Pancreas (tissue), 10 donors: ENCODE data around the gene MED31. TPM values are rescaled to one million over a fixed set of nuclear protein-coding genes. Genes with fewer than 3 reads are reported as not detected.
"Not testable (repeated sequence)": the region's sequence is repeated elsewhere in the genome, so short reads cannot be mapped to it uniquely, and the experiment has no call there.

ENCODE experiments used
- ATAC-seq, 4 donors: fragments of 200-7000 bp; cut with Tn5 transposase; one replicate each; pipeline versions ENCODE4 v1.8.0 to v1.9.1; 2020; ENCODE audit warnings: mild to moderate bottlenecking in 4 of 4, moderate library complexity in 4 of 4
- DNase-seq, 6 donors: peaks; one replicate each; pipeline ENCODE4 v3.0.0-alpha.2; 2020
- FAIRE-seq: peaks from 2 replicates; lab custom pipeline; 2012; peaks lifted over from hg19 to GRCh38; lab: Jason Lieb, UNC
- H3K27ac ChIP-seq, 4 donors: fragments of 200-600 bp; sonication (generic); 1 replicate in 3 of 4; 2 replicates in 1 of 4; pipeline versions ENCODE4 v1.5.0 to v1.8.0; 2020
- H3K27me3 ChIP-seq, 4 donors: fragments of 200-600 bp; one replicate each; pipeline ENCODE4 v1.8.0; 2021
- H3K36me3 ChIP-seq, 3 donors: fragments of 200-600 bp; sonication (generic) in 1 of 3; one replicate each; pipeline versions ENCODE4 v1.5.0 to v1.8.0; 2020 to 2021
- H3K4me1 ChIP-seq, 3 donors: fragments of 200-600 bp; one replicate each; pipeline ENCODE4 v1.8.0; 2021
- H3K4me3 ChIP-seq, 4 donors: fragments of 200-600 bp; sonication (generic) in 2 of 4; one replicate each; pipeline versions ENCODE4 v1.5.0 to v1.8.0; 2020 to 2021
- H3K9me3 ChIP-seq, 4 donors: fragments of 200-600 bp; one replicate each; pipeline ENCODE4 v1.8.0; 2021
- WGBS, 2 donors: extraction: QIAGEN DNeasy Blood & Tissue Kit; methylation state at CpG; one replicate each; pipeline ENCODE4 v1.1.7; 2013; 5-methylcytosine and 5-hydroxymethylcytosine counted together
- intact Hi-C, 3 donors: fragments of 100-400 bp; cut with DNase I; formaldehyde crosslinking; loops; one replicate each; pipeline versions ENCODE4 v1.11.1 to v1.14.2; 2022
- polyA plus RNA-seq, 2 donors: library from polyadenylated mRNA; stranded (reverse); fragments of 200-250 nt; gene quantifications; one replicate each; pipeline ENCODE4 v1.2.3, GENCODE V29; 2013
- total RNA-seq, 6 donors: library from RNA; stranded (reverse); fragmentation: NEBNext Ultra II Directional in 4 of 6; extraction: Animal tissue kit (Norgen Biotek cat#: 25700) in 4 of 6; gene quantifications; one replicate each; pipeline versions ENCODE4 v1.2.1 to v1.2.4, GENCODE V29; 2021 to 2023
- TF ChIP-seq, protein P1 (sequence below), 4 donors: fragments of 200-600 bp; sonication (generic) in 3 of 4; IDR thresholded peaks; one replicate each; pipeline versions ENCODE4 v1.5.0 to v1.8.0; 2021; ENCODE audit warnings: antibody characterized with exemption in 4 of 4
- donor health status: healthy with polysubstance abuse.
- donor health status: DM: no; HTN: no; CAD: no; lungs with moderate emphysema.
- donor health status: DM: no; HTN: no; CAD: no.
- donor health status: control.
- donor health status: control.
- donor health status: Bipolar disorder and iron deficiency.
- donor health status: DM: yes; HTN: yes; CAD: no.
- donor health status: DM: no; HTN: no; CAD: no.
- donor health status: DM: no; HTN: no; CAD: no.
- donor health status: DM: yes; HTN: yes; CAD: no.

MED31 gene
- total and polyA plus RNA-seq, 8 donors = 2.2 to 14.5 (median 6.4) TPM

DNA sequence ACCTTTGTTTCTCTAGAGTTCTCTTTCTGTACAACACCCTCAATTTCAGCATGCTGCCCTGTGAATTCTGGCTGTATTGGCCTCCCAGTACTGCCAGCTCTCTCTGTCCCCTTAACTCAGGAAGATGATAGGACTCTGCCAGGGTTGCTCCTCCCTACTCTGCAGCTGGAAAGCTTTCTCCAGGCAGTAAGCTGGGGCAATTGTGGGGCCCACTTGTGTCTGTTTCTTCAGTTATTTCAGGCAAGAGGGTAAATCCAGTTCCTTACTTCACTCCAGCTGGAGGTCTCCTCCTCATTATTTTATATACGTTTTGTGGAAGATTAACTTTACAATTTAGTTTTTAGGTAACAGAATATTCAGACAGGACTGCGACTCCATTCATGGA, 10.1 kb upstream of the MED31 start:
- no peak for ATAC-seq
- peaks cover 0 to 4% (median 0%) of the 10 kb centered on the region in 3 donors for H3K4me1 ChIP-seq
- H3K36me3 ChIP-seq = no peaks in the 10 kb centered on the region
- 68 to 75% methylated on average over 2 of the region's 2 CpGs for WGBS, 2 donors
- no peaks in the 10 kb centered on the region for H3K9me3 ChIP-seq
- no peaks in the 10 kb centered on the region for H3K27me3 ChIP-seq
- TF ChIP-seq, protein P1, sequence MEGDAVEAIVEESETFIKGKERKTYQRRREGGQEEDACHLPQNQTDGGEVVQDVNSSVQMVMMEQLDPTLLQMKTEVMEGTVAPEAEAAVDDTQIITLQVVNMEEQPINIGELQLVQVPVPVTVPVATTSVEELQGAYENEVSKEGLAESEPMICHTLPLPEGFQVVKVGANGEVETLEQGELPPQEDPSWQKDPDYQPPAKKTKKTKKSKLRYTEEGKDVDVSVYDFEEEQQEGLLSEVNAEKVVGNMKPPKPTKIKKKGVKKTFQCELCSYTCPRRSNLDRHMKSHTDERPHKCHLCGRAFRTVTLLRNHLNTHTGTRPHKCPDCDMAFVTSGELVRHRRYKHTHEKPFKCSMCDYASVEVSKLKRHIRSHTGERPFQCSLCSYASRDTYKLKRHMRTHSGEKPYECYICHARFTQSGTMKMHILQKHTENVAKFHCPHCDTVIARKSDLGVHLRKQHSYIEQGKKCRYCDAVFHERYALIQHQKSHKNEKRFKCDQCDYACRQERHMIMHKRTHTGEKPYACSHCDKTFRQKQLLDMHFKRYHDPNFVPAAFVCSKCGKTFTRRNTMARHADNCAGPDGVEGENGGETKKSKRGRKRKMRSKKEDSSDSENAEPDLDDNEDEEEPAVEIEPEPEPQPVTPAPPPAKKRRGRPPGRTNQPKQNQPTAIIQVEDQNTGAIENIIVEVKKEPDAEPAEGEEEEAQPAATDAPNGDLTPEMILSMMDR (IDR thresholded peaks at IDR 0.05) = no peak
- no peak for FAIRE-seq
- DNase-seq = no peak
- H3K4me3 ChIP-seq = no peak overlapping the region
- intact Hi-C loops = loop anchor here in 2 of 3 donors (10.0 kb wide), 2 partner anchors 183 to 343 kb away; no protein-coding TSS in a partner anchor
- H3K27ac ChIP-seq = no peak overlapping the region

DNA sequence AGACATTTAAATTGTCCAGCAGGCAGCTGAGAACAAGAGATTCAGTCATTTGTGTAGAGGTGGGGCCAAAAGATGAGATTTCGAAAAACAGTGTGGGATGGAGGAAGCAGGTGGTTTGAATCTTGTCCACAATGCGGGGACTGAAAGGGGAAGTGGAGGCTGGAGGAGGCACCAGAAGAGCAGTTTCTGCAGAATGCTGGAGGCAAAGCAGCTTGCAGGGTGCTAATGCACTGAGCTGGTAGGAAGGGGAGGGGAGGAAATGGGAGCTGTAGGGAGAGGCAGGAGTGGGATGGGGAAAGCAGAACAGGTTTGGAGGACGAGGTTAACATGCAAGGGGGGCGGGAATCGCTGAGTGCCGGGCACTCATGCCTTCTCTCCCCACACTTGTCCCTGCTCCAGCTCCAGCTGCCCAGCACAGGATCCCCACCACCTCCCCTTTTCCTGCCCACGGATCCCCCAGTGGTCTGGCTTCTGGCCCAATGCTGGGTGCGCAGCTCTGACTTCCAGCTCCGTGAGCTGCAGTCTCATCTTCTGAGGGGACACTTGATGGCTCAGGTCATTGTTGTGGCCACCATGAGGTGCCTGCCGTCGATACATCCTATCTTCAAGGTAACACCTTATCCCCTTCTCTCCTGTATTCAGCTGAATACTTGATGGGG, 9.5 kb upstream of the MED31 start:
- H3K27me3 ChIP-seq = no peaks in the 10 kb centered on the region
- 72 to 78% methylated on average over 10 to 11 of the region's 11 CpGs for WGBS, 2 donors
- DNase-seq = no peak
- no peaks in the 10 kb centered on the region for H3K36me3 ChIP-seq
- FAIRE-seq = no peak
- no peak overlapping the region for H3K27ac ChIP-seq
- no peaks in the 10 kb centered on the region for H3K9me3 ChIP-seq
- peak in 1 of 4 donors; percentile 63 for ATAC-seq
- H3K4me1 ChIP-seq = no peaks in the 10 kb centered on the region
- H3K4me3 ChIP-seq = no peak overlapping the region
- TF ChIP-seq, protein P1 (IDR thresholded peaks at IDR 0.05) = no peak
- intact Hi-C loops = loop anchor here in 2 of 3 donors (10.0 kb wide), 2 partner anchors 184 to 344 kb away; no protein-coding TSS in a partner anchor

DNA sequence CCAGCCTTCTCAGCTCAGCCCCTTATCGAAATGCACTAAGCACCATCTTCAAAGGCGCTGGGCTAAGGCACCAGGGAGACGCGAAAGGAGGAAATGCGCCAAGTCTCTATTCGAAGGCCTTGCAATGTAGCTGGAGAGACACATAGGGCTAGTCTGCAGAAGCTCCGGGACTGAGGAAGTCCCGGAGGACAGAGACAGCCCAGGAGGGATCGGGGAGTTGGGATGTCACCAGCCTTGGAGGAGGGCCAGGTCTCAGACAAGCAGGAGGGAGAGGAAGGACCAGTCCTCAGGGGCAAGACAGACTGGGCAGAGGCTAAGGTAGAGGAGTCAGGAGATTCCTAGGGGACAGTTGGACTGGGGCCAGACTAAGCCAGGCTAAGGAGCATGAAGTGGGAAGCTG, 8.7 kb upstream of the MED31 start:
- FAIRE-seq (no peak), ATAC-seq (peak in 1 of 4 donors; percentile 15), DNase-seq (no peak)
- Histone ChIP-seq H3K27ac (no peak overlapping the region), H3K4me3 (no peak overlapping the region), H3K36me3 (no peaks in the 10 kb centered on the region), H3K27me3 (no peaks in the 10 kb centered on the region), H3K4me1 (no peaks in the 10 kb centered on the region), H3K9me3 (no peaks in the 10 kb centered on the region)
- 86 to 91% methylated on average over 9 of the region's 9 CpGs for WGBS, 2 donors
- TF ChIP-seq, protein P1 (IDR thresholded peaks at IDR 0.05) = no peak
- intact Hi-C loops = loop anchor here in 2 of 3 donors (10.0 kb wide), 2 partner anchors 185 to 345 kb away; no protein-coding TSS in a partner anchor

DNA sequence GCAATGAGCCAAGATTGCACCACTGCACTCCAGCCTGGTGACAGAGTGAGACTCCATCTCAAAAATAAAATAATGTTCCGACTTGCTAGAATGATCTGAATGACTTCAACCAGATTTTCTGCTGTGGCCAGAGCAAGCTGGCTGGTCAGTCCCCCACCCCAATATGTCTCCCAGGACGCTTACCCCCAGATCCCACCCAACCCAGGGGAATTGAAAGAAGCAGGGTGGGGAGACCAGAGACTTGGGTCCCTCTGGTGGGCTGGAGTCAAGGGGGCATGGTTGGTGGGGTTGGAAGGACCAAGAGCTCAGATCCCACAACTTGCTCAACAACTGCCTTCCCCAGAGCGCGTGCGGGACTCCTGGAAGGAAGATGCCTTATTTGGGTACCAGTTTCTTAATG, 7.0 kb upstream of the MED31 start:
- H3K27ac ChIP-seq, intact Hi-C loops, H3K4me3 ChIP-seq, FAIRE-seq, DNase-seq, H3K9me3 ChIP-seq, H3K36me3 ChIP-seq, ATAC-seq, H3K4me1 ChIP-seq, H3K27me3 ChIP-seq: not testable (repeated sequence)
- WGBS, 2 donors = 85 to 92% methylated on average over 2 to 5 of the region's 5 CpGs

DNA sequence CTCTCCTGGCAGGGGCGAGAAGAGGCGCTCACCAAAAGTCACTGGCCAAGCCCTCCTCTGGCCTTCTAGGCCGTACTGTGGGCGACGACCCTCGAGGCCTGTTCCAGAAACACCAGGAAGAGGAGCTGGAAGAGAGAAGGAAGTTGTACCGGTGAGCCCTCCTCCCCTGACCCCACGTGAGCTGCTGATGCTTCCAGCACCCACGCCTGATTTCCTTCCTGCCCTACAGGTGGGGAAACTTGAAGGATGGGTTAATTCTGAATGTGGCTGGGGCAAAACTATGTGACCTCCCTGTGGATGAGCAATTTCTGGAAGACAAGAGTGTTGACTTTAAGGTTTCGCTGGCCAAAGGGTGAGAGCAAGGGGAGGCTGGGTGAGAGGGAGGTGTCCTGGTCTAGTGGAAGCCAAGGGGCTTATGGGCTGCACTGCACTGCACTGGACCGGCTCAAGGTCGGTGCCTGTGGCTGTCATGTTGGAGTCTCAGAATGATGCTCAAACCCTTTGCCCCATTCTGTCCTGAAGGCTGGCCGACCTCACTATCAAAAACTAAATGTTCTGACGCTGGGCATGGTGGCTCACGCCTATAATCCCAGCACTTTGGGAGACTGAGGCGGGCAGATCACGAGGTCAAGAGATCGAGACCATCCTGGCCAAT, 6.4 kb upstream of the MED31 start:
- DNase-seq (no peak), ATAC-seq (no peak), FAIRE-seq (no peak)
- H3K27ac ChIP-seq = no peak overlapping the region
- H3K27me3 ChIP-seq = no peaks in the 10 kb centered on the region
- no peaks in the 10 kb centered on the region for H3K9me3 ChIP-seq
- TF ChIP-seq, protein P1 (IDR thresholded peaks at IDR 0.05) = no peak
- H3K36me3 ChIP-seq = no peaks in the 10 kb centered on the region
- intact Hi-C loops = no loop called here
- WGBS, 2 donors = 87 to 88% methylated on average over 18 of the region's 18 CpGs
- peaks cover under 1 to 15% (median 12%) of the 10 kb centered on the region in 3 donors for H3K4me1 ChIP-seq
- no peak overlapping the region for H3K4me3 ChIP-seq

DNA sequence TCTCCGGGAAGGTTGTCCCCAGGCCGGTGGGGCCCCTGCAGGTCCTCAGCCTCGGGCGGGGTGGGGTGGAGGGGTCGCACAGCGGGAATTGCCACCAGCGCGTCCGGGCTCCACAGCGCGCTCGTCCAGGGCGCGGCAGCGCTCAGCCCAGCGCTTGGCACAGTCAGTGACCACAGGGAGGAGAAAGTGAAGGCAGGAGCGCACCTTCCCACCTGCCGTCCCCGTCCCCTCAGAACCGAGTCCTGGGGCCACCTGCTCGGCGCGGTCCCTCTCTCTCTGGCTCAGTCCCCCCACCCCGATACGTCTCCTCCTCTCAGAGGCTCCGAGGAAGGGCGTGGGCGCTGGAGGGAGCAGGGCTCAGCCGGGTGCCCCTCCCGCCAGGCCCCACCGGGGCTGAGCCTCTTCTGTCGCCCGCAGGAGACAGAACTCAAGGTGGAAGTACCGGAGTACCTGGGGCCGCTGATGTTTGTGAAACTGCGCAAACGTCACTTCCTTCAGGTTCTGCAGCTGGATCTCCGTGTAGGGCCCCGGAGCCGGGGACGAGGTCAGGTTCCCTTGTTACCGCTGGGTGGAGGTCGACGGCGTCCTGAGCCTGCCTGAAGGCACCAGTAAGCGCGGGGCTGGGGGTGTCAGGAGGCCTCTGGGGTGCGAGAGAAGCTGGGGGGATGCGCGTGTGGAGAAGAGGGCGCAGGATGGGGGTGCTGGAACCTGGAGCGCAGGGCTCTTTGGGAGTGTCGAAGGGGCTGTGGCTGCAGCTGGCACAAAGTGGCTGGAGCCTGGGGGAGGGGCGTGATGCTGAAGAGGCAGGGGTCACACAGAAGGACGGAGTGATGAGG, 5.6 kb upstream of the MED31 start:
- H3K27me3 ChIP-seq, FAIRE-seq, H3K9me3 ChIP-seq, H3K36me3 ChIP-seq, intact Hi-C loops, DNase-seq, H3K27ac ChIP-seq: not testable (repeated sequence)
- WGBS, 2 donors = 34 to 39% methylated on average over 40 to 54 of the region's 55 CpGs
- Histone ChIP-seq H3K4me1 (peaks cover 5 to 20% (median 16%) of the 10 kb centered on the region in 3 donors), H3K4me3 (peak overlapping the region in 1 of 4 donors; percentile 28)
- ATAC-seq = peak in 2 of 4 donors; percentile 18 to 24

DNA sequence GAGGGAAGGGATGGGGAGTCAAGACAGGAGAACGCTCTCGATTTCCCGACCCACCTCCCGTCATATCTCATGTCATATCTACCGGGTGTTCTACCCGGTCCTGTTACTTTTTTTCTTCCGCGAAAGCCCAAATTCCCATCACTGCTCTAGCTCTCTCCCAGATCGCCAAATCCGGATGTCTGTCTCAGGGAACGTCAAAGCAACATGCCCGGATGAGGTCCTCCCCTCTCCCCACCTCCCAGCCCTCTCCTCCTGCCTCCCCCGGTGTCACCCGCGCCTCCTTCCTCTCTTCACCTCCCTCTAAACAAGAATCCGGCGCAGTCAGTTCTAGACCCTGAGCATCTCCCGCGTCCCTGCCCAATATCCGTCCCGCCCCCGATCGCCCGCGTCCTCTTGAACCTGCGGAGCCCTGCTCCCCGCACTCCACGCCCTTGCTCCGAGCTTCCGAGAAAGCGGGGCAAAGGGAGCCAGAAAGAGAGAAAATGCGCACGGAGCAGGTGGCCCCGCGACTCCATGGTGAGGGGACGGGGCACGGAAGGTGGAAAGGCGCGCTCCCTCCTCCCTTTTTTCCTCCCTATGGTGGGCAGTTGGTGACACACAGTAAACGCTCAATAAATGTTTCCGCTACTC, 4.4 kb upstream of the MED31 start:
- H3K4me1 ChIP-seq = peaks cover 9 to 23% (median 16%) of the 10 kb centered on the region in 3 donors
- H3K27ac ChIP-seq, H3K4me3 ChIP-seq, H3K27me3 ChIP-seq, FAIRE-seq, ATAC-seq, H3K9me3 ChIP-seq, DNase-seq, intact Hi-C loops, H3K36me3 ChIP-seq: not testable (repeated sequence)
- 27 to 38% methylated on average over 27 to 38 of the region's 41 CpGs for WGBS, 2 donors
